ENCODE data around the gene MLF2. TPM values are rescaled to one million over a fixed set of nuclear protein-coding genes. Genes with fewer than 3 reads are reported as not detected.

The MLF2 gene
- total and polyA plus RNA-seq, 9 of the 15 experiments (the other 6 are each of a cell fraction or from before 2014, with no cell fraction given): 11.4 to 190 (median 139) TPM

GRCh38 chr12:6745741-6746525, 7.0 kb downstream of the MLF2 start:
- ATAC-seq (peak; percentile 71), DNase-seq (ENCODE audit: extremely low read depth in 1 of 4, low spot score in 3 of 4) (no peak), FAIRE-seq (peak; percentile 46)
- Histone ChIP-seq H3K27me3 (ENCODE audit: control insufficient read depth in 2 of 2, insufficient read depth in 2 of 2, low read length in 2 of 2) (no peaks in the 10 kb centered on the region), H3K4me2 (ENCODE audit: insufficient read depth, low read length) (no peak overlapping the region; the same call in 1 of the 2 replicates), H3K9me3 (replicated peaks; ENCODE audit: control insufficient read depth, insufficient read depth, low read depth, low read length) (no peaks in the 10 kb centered on the region), H3K9me1 (ENCODE audit: control insufficient read depth, insufficient read depth, low read length) (no peaks in the 10 kb centered on the region), H3K4me1 (replicated peaks in 1 of 2; ENCODE audit: control insufficient read depth in 2 of 2, insufficient read depth in 2 of 2, low read length in 2 of 2) (peaks cover 16 to 21% of the 10 kb centered on the region in 2 experiments; a peak in 4 of 5 replicates), H4K20me1 (replicated peaks; ENCODE audit: control insufficient read depth, insufficient read depth, low read length) (no peaks in the 10 kb centered on the region), H3K79me2 (ENCODE audit: control insufficient read depth, insufficient read depth, low read length) (peaks cover 8% of the 10 kb centered on the region; the same call in 2 of the 3 replicates), H2AFZ (ENCODE audit: low read depth, low read length) (no peak overlapping the region), H3K9ac (ENCODE audit: insufficient read depth in 1 of 2, low read depth in 2 of 2, low read length in 2 of 2) (peak overlapping the region in 1 of 2 experiments; percentile 31; a peak in 1 of 4 replicates), H3K36me3 (ENCODE audit: control insufficient read depth, insufficient read depth, low read length) (peaks cover 52% of the 10 kb centered on the region; the same call in 2 of the 3 replicates), H3K27ac (ENCODE audit: extremely low read depth, low read depth, low read length) (peak overlapping the region; percentile 23; the same call in 1 of the 3 replicates), H3K4me3 (no peak overlapping the region)
- ChIA-PET POLR2A (interaction anchor here (0.7 to 2.2 kb wide), 4 partner anchors 12 to 22 kb away, joined by 3 to 9 read pairs (median 8); partner anchors contain the start of gene COPS7A), CTCF (ENCODE audit: low intra/inter-chr PET ratio) (no interaction called here)
- WGBS (ENCODE audit: insufficient coverage, low coverage, missing lambda C conversion rate): 69% methylated on average over 7 of the region's 13 CpGs
- TF ChIP-seq C11orf30 (IDR thresholded peaks at IDR 0.05; ENCODE audit: low read depth) (peak; percentile 26; the same call in 1 of the 2 replicates), TFAM (CRISPR knock-in tag; conservative IDR thresholded peaks at IDR 0.05) (no peak), CCNT2 (IDR thresholded peaks at IDR 0.05; ENCODE audit: borderline replicate concordance, extremely low read depth, insufficient read length, low read depth, low read length) (no peak), NRF1 (conservative IDR thresholded peaks at IDR 0.05 in 1 of 2, IDR thresholded peaks at IDR 0.05 in 1 of 2) (0 out of 4 replicates have a peak, but pooled peaks of 1 of the 2 experiments have one; percentile 11), CTBP1 (IDR thresholded peaks at IDR 0.05; ENCODE audit: borderline replicate concordance) (0 out of 2 replicates have a peak, but pooled peaks have one; percentile 13), RBFOX2 (IDR thresholded peaks at IDR 0.05; ENCODE audit: low read depth, low read length) (peak; percentile 14), SPI1 (IDR thresholded peaks at IDR 0.05; ENCODE audit: borderline replicate concordance, low read depth, low read length) (peak; percentile 92; the same call in 1 of the 2 replicates), NFE2 (IDR thresholded peaks at IDR 0.05; ENCODE audit: low read depth) (peak; percentile 60; the same call in 1 of the 2 replicates)
- no TSS peak for BruUV-seq (replicated peaks)
- in situ Hi-C loops (cut with MboI): no loop called here
- intact Hi-C loops (cut with micrococcal nuclease): no loop called here

Data from K562 (cell line).